GM12874 (cell line): ENCODE results near the gene GALNT10.

ENCODE experiments used
- CTCF ChIP-seq: IDR thresholded peaks from 2 replicates; pipeline ENCODE4 v1.5.1; 2011; ENCODE audit warnings: low read depth, mild to moderate bottlenecking, control low read depth, low read length, moderate library complexity; ENCODE audit not compliant: insufficient read depth

The GALNT10 gene

GRCh38 chr5:154370813-154371212 is 180.3 kb downstream of the GALNT10 start:
- no peak for TF ChIP-seq CTCF

GRCh38 chr5:154371687-154372086 is 181.2 kb downstream of the GALNT10 start:
- TF ChIP-seq CTCF = no peak

GRCh38 chr5:154372661-154373060 is 182.1 kb downstream of the GALNT10 start:
- no peak for TF ChIP-seq CTCF

GRCh38 chr5:154373326-154373725 is 182.8 kb downstream of the GALNT10 start:
- TF ChIP-seq CTCF = no peak

- no peak for TF ChIP-seq CTCF
Measured at GRCh38 chr5:154373729-154374179, 183.2 kb downstream of the GALNT10 start.

GRCh38 chr5:154374264-154374663 is 183.7 kb downstream of the GALNT10 start:
- no peak for TF ChIP-seq CTCF

- TF ChIP-seq CTCF = no peak
Measured at GRCh38 chr5:154375329-154376008, 184.9 kb downstream of the GALNT10 start.
